Measurements from ENCODE around the gene CSNK1D. TPM values are rescaled to one million over a fixed set of nuclear protein-coding genes. Genes with fewer than 3 reads are reported as not detected.
A peak's percentile ranks its signal among the peaks of the same experiment; 100 is the strongest.

Gene CSNK1D
- total and polyA plus RNA-seq, 7 donors = 73.5 to 139 (median 115) TPM

DNA sequence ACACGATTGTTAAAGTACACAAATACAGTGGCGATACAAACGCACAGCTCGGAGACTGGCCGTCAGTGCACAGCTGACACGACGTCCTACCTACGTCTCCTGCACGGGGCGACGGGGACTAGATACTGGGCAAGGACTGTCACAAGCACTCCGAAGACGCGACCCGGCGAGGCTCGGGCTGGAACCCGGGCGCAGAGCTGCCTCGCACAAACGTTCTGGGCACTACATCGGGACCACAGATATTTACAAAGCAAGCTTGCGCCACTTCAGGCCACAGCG is 30.9 kb downstream of the CSNK1D start:
- Histone ChIP-seq H3K4me3 (peak overlapping the region; percentile 31), H3K27ac (peak overlapping the region; percentile 73), H3K27me3 (ENCODE audit: insufficient read depth in 3 of 3, low read length in 2 of 3) (no peaks in the 10 kb centered on the region), H3K9me3 (no peaks in the 10 kb centered on the region), H3K36me3 (ENCODE audit: insufficient read depth in 1 of 2, low read depth in 1 of 2) (peaks cover 3 to 59% of the 10 kb centered on the region in 2 donors), H3K4me1 (peaks cover 83% of the 10 kb centered on the region)
- ATAC-seq = peak in 1 of 4 donors; percentile 13
- TF ChIP-seq, protein P1, sequence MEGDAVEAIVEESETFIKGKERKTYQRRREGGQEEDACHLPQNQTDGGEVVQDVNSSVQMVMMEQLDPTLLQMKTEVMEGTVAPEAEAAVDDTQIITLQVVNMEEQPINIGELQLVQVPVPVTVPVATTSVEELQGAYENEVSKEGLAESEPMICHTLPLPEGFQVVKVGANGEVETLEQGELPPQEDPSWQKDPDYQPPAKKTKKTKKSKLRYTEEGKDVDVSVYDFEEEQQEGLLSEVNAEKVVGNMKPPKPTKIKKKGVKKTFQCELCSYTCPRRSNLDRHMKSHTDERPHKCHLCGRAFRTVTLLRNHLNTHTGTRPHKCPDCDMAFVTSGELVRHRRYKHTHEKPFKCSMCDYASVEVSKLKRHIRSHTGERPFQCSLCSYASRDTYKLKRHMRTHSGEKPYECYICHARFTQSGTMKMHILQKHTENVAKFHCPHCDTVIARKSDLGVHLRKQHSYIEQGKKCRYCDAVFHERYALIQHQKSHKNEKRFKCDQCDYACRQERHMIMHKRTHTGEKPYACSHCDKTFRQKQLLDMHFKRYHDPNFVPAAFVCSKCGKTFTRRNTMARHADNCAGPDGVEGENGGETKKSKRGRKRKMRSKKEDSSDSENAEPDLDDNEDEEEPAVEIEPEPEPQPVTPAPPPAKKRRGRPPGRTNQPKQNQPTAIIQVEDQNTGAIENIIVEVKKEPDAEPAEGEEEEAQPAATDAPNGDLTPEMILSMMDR (IDR thresholded peaks at IDR 0.05) = no peak
- intact Hi-C loops (cut with DNase I) = no loop called here
- peak; percentile 44 to 61 for DNase-seq
- 31 to 64% (median 34%) methylated on average over 24 of the region's 24 CpGs for WGBS, 3 donors

DNA sequence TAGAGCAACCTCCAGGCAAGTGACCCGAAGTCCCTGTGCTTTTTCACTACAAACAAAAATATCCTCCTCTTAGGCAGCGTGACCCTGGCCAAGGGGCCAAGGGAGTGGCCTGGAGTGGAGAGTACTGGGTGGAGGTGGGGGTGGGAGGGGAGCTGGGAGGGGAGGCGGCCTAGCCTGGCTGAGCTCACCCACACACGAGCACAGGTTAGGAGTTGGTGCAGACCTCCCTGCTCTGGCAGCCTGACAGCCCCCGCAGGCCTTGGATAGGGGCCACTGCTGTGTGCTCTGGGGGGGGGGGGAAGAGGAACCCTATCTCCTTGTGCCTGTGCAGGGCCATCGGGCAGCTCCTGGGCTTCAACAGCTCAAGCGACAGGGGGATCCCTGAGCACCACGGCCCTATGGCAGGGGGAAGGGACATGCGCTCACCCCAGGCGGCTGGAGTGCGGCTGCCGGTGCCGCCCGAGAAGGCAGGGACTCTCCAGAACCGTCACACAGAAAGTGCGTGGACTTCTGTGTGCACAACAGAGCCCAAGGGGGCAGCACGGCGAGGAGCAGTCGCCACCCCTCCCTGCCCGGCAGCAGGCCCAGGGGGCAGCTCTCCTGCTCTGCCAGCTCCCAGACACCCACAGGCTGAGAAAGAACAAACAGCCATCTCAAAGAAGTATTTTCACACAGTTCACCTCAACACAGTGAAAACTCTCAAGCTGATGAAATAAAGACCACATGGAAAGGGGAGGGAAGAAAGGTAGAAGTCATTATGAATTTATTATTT is 31.4 kb downstream of the CSNK1D start:
- 11 to 28% (median 16%) methylated on average over 19 to 20 of the region's 20 CpGs for WGBS, 3 donors
- DNase-seq = peak; percentile 66 to 79
- intact Hi-C loops (cut with DNase I) = no loop called here
- TF ChIP-seq, protein P1 (IDR thresholded peaks at IDR 0.05) = no peak
- no peaks in the 10 kb centered on the region for H3K27me3 ChIP-seq (ENCODE audit: insufficient read depth in 3 of 3, low read length in 2 of 3)
- peaks cover 3 to 58% of the 10 kb centered on the region in 2 donors for H3K36me3 ChIP-seq (ENCODE audit: insufficient read depth in 1 of 2, low read depth in 1 of 2)
- H3K4me1 ChIP-seq = peaks cover 83% of the 10 kb centered on the region
- no peaks in the 10 kb centered on the region for H3K9me3 ChIP-seq
- H3K27ac ChIP-seq = peak overlapping the region; percentile 73
- ATAC-seq = peak; percentile 10 to 28 (median 16)
- H3K4me3 ChIP-seq = peak overlapping the region; percentile 31

DNA sequence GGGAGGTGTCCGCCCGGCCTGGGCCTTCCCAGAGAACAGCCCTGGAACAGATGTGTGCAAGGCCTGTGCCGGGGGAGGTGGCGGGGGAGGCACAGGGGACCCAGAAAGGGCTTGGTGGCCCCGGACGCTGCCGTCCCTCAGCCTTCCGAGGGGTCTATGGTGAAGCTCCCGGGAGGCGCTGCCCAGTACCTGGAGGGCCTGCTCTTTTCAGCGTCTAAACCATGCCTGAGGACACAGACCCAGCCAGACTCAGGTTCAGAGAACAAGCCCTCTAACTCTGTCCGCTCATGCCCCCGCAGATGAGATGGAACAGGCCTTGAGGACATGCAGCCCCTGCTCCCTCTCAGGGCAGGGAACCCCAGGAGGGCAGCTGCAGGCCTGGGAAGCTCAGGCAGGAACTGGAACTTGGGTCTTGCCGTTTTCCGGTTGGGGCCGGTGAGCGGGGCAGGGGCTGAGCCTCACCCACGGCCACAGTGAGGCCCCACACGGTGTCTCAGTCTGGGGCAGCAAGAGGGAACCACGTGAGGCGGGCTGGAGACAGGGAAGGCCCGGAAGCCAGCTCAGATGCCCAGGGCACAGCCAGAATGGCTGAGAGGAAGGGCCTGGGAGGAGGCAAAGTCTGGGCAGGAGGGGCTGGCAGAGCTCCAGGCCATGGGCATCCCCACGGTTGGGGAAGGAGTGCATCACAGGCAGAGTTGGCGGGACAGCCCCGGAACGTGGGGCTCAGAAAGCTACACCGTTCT is 32.1 kb downstream of the CSNK1D start:
- 25 to 43% (median 27%) methylated on average over 27 of the region's 27 CpGs for WGBS, 3 donors
- H3K27me3 ChIP-seq (ENCODE audit: insufficient read depth in 3 of 3, low read length in 2 of 3) = no peaks in the 10 kb centered on the region
- peak; percentile 83 to 93 for DNase-seq
- peak; percentile 28 to 55 (median 44) for ATAC-seq
- H3K9me3 ChIP-seq = no peaks in the 10 kb centered on the region
- peaks cover 83% of the 10 kb centered on the region for H3K4me1 ChIP-seq
- H3K4me3 ChIP-seq = no peak overlapping the region
- peak overlapping the region; percentile 73 for H3K27ac ChIP-seq
- TF ChIP-seq, protein P1 (IDR thresholded peaks at IDR 0.05) = no peak
- H3K36me3 ChIP-seq (ENCODE audit: insufficient read depth in 1 of 2, low read depth in 1 of 2) = peaks cover 3 to 58% of the 10 kb centered on the region in 2 donors
- intact Hi-C loops (cut with DNase I) = no loop called here

GRCh38 chr17:82240506-82241182 is 32.9 kb downstream of the CSNK1D start:
- no peak for ATAC-seq
- Histone ChIP-seq H3K36me3 (ENCODE audit: insufficient read depth in 1 of 2, low read depth in 1 of 2) (peaks cover under 1 to 51% of the 10 kb centered on the region in 2 donors), H3K27ac (peak overlapping the region; percentile 73)

More at GRCh38 chr17:82240506-82241182, 32.9 kb downstream of the CSNK1D start:
- 48 to 67% (median 49%) methylated on average over 18 to 20 of the region's 20 CpGs for WGBS, 3 donors
- peaks cover 83% of the 10 kb centered on the region for H3K4me1 ChIP-seq
- peak; percentile 14 to 54 for DNase-seq
- intact Hi-C loops (cut with DNase I) = no loop called here
- TF ChIP-seq, protein P1 (IDR thresholded peaks at IDR 0.05) = no peak
- H3K4me3 ChIP-seq = no peak overlapping the region
- H3K27me3 ChIP-seq (ENCODE audit: insufficient read depth in 3 of 3, low read length in 2 of 3) = no peaks in the 10 kb centered on the region
- no peaks in the 10 kb centered on the region for H3K9me3 ChIP-seq
